Measurements from ENCODE around the gene FAM163B. TPM values are rescaled to one million over a fixed set of nuclear protein-coding genes. Genes with fewer than 3 reads are reported as not detected.

Gene FAM163B
- total and polyA plus RNA-seq, 10 donors, result 0.11 to 1.0 (median 0.52) TPM; not detected in 7

- Histone ChIP-seq H3K9me3 (no peaks in the 10 kb centered on the region), H3K4me1 (peaks cover 0 to 6% (median 0%) of the 10 kb centered on the region in 6 donors), H3K27ac (no peak overlapping the region), H3K4me3 (no peak overlapping the region), H3K36me3 (no peaks in the 10 kb centered on the region), H3K27me3 (replicated peaks in 1 of 7) (peaks cover 0 to 98% (median 45%) of the 10 kb centered on the region in 7 donors)
- WGBS, 5 donors, result 82 to 92% (median 86%) methylated on average over 11 to 17 of the region's 17 CpGs
- intact Hi-C loops (cut with DNase I; ENCODE audit: low total_unique reads), result no loop called here
- no peak for DNase-seq
- TF ChIP-seq POLR2AphosphoS5 (IDR thresholded peaks at IDR 0.05) (no peak), POLR2A (IDR thresholded peaks at IDR 0.05) (no peak), CTCF (IDR thresholded peaks at IDR 0.05 in 8 of 11, conservative IDR thresholded peaks at IDR 0.05 in 3 of 11) (no peak)
Observed at GRCh38 chr9:133605446-133605845, 3.7 kb downstream of the FAM163B start.

GRCh38 chr9:133604856-133605255 lies 4.3 kb downstream of the FAM163B start:
- Histone ChIP-seq H3K36me3 (no peaks in the 10 kb centered on the region), H3K4me1 (peaks cover 0 to 6% (median 0%) of the 10 kb centered on the region in 6 donors), H3K4me3 (no peak overlapping the region), H3K27ac (no peak overlapping the region), H3K27me3 (replicated peaks in 1 of 7) (peaks cover 0 to 92% (median 40%) of the 10 kb centered on the region in 7 donors), H3K9me3 (no peaks in the 10 kb centered on the region)
- intact Hi-C loops (cut with DNase I; ENCODE audit: low total_unique reads), result no loop called here
- TF ChIP-seq POLR2AphosphoS5 (IDR thresholded peaks at IDR 0.05) (no peak), CTCF (IDR thresholded peaks at IDR 0.05 in 8 of 11, conservative IDR thresholded peaks at IDR 0.05 in 3 of 11) (no peak), POLR2A (IDR thresholded peaks at IDR 0.05) (no peak)
- no peak for DNase-seq
- 44 to 58% (median 52%) methylated on average over 13 to 14 of the region's 14 CpGs for whole genome bisulfite sequencing, 5 donors

GRCh38 chr9:133604214-133604613 lies 5.0 kb downstream of the FAM163B start:
- 24 to 36% (median 26%) methylated on average over 5 of the region's 5 CpGs for WGBS, 5 donors
- no peak for DNase-seq

More at GRCh38 chr9:133604214-133604613, 5.0 kb downstream of the FAM163B start:
- Histone ChIP-seq H3K4me3 (no peak overlapping the region), H3K27me3 (replicated peaks in 1 of 7) (peaks cover 0 to 86% (median 33%) of the 10 kb centered on the region in 7 donors), H3K9me3 (peaks cover 0 to 2% (median 0%) of the 10 kb centered on the region in 8 donors), H3K4me1 (peaks cover 0 to 6% (median 0%) of the 10 kb centered on the region in 6 donors), H3K36me3 (no peaks in the 10 kb centered on the region), H3K27ac (no peak overlapping the region)
- intact Hi-C loops (cut with DNase I; ENCODE audit: low total_unique reads), result no loop called here
- TF ChIP-seq POLR2AphosphoS5 (IDR thresholded peaks at IDR 0.05), result no peak
- peak in 1 of 11 experiments; percentile 9 for TF ChIP-seq CTCF (IDR thresholded peaks at IDR 0.05 in 8 of 11, conservative IDR thresholded peaks at IDR 0.05 in 3 of 11)
